DOHH2 (cell line): Measurements from ENCODE around the gene SH3RF2.
"Not testable (repeated sequence)": the region's sequence is repeated elsewhere in the genome, so short reads cannot be mapped to it uniquely, and the experiment has no call there.

Experiments
- H3F3A ChIP-seq: fragments of 200-600 bp; sonication (generic), shearing (Covaris generic); 2 replicates; pipeline ENCODE4 v1.6.0; 2016; ENCODE audit warnings: antibody characterized with exemption, mild to moderate bottlenecking; ENCODE audit not compliant: control insufficient read depth, insufficient read depth
- H3K27ac ChIP-seq: fragments of 200-600 bp; sonication (generic); 2 replicates; pipeline ENCODE4 v1.5.1; 2014; ENCODE audit warnings: low read depth, mild to moderate bottlenecking, low read length, moderate library complexity
- H3K27me3 ChIP-seq: fragments of 200-600 bp; sonication (generic); 2 replicates; pipeline ENCODE4 v1.6.1; 2014; ENCODE audit warnings: mild to moderate bottlenecking, low read length, mixed read lengths; ENCODE audit not compliant: control insufficient read depth
- H3K36me3 ChIP-seq: fragments of 200-600 bp; sonication (generic); 2 replicates; pipeline ENCODE4 v1.6.1; 2014; ENCODE audit warnings: mild to moderate bottlenecking, low read length, moderate library complexity, mixed read lengths; ENCODE audit not compliant: control insufficient read depth
- H3K4me1 ChIP-seq: fragments of 200-600 bp; sonication (generic); 2 replicates; pipeline ENCODE4 v1.6.1; 2014; ENCODE audit warnings: mild to moderate bottlenecking, low read length, mixed read lengths; ENCODE audit not compliant: control insufficient read depth
- H3K4me2 ChIP-seq: fragments of 200-600 bp; sonication (generic); 2 replicates; pipeline ENCODE4 v1.6.0; 2014; ENCODE audit warnings: mild to moderate bottlenecking, low read length, moderate library complexity
- H3K4me3 ChIP-seq: fragments of 200-600 bp; sonication (generic); 2 replicates; pipeline ENCODE4 v1.5.1; 2014; ENCODE audit warnings: mild to moderate bottlenecking, low read length, mixed read lengths
- H3K79me2 ChIP-seq: fragments of 200-600 bp; sonication (generic); 2 replicates; pipeline ENCODE4 v1.6.1; 2014; ENCODE audit warnings: mild to moderate bottlenecking, low read length, mixed read lengths; ENCODE audit not compliant: control insufficient read depth
- H3K9me2 ChIP-seq: fragments of 200-600 bp; sonication (generic); replicated peaks from 2 replicates; pipeline ENCODE4 v1.6.1; 2014; ENCODE audit warnings: mild to moderate bottlenecking, low read length, mixed read lengths; ENCODE audit not compliant: control insufficient read depth
- H3K9me3 ChIP-seq: fragments of 200-600 bp; sonication (generic); 2 replicates; pipeline ENCODE4 v1.6.1; 2014; ENCODE audit warnings: antibody characterized with exemption, low read length, mixed read lengths; ENCODE audit not compliant: control insufficient read depth, insufficient read depth
- H4K20me1 ChIP-seq: fragments of 200-600 bp; sonication (generic); 2 replicates; pipeline ENCODE4 v1.6.0; 2014; ENCODE audit warnings: low read depth, mild to moderate bottlenecking, antibody characterized with exemption, low read length, moderate library complexity; ENCODE audit not compliant: control insufficient read depth, insufficient read depth
- EZH2phosphoT487 ChIP-seq: fragments of 200-600 bp; sonication (generic); IDR thresholded peaks from 2 replicates; pipeline ENCODE4 v1.6.1; 2017; ENCODE audit warnings: borderline replicate concordance, mild to moderate bottlenecking, antibody characterized with exemption, low read length, moderate library complexity, mixed read lengths
- TF ChIP-seq, protein P1 (sequence below): fragments of 200-600 bp; sonication (generic); IDR thresholded peaks from one replicate; pipeline ENCODE4 v1.5.1; 2014; ENCODE audit warnings: antibody characterized with exemption, mild to moderate bottlenecking, low read depth, low read length; ENCODE audit not compliant: poor library complexity, severe bottlenecking

SH3RF2 gene

DNA sequence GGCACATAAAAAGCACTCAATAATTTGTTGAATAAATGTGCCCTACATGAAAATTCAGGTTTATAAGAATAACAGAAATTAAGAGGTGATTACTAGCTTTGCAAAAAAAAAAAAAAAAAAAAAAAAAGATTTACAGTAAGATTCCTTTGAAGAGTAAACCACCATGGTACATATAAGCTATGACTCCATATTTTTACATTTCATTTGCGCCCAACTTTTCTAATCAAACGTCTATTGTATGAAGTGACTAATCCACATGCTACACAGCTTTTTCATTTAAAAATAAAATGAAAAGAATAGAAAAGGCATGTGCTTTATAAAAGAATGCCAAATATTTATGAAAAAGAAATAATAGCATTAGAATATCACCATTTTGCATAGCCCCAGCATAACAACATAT lies 169.1 kb downstream of the SH3RF2 start, which contains the start of gene PLAC8L1:
TSS of gene PLAC8L1 (minus strand) at position 101 of the 400 bp plus-strand sequence. CDS start 1,266 bp downstream, outside the sequence.
- no peak within 1 kb of the TSS for H3K4me3 ChIP-seq
- H3K9me3 ChIP-seq, result no peaks in the 10 kb centered on the region
- no peaks in the 10 kb centered on the region; the same call in 1 of the 2 replicates for H4K20me1 ChIP-seq
- H3K4me2 ChIP-seq, result no peak within 1 kb of the TSS
- H3K9me2 ChIP-seq, result no peaks in the 10 kb centered on the region
- H3K36me3 ChIP-seq, result peaks cover 3% of the 10 kb centered on the region; the same call in 1 of the 2 replicates
- TF ChIP-seq EZH2phosphoT487, result no peak
- TF ChIP-seq, protein P1, sequence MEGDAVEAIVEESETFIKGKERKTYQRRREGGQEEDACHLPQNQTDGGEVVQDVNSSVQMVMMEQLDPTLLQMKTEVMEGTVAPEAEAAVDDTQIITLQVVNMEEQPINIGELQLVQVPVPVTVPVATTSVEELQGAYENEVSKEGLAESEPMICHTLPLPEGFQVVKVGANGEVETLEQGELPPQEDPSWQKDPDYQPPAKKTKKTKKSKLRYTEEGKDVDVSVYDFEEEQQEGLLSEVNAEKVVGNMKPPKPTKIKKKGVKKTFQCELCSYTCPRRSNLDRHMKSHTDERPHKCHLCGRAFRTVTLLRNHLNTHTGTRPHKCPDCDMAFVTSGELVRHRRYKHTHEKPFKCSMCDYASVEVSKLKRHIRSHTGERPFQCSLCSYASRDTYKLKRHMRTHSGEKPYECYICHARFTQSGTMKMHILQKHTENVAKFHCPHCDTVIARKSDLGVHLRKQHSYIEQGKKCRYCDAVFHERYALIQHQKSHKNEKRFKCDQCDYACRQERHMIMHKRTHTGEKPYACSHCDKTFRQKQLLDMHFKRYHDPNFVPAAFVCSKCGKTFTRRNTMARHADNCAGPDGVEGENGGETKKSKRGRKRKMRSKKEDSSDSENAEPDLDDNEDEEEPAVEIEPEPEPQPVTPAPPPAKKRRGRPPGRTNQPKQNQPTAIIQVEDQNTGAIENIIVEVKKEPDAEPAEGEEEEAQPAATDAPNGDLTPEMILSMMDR, result no peak
- no peak within 1 kb of the TSS for H3K27ac ChIP-seq
- H3K27me3 ChIP-seq, result no peaks in the 10 kb centered on the region
- peaks cover 14% of the 10 kb centered on the region for H3F3A ChIP-seq
- H3K4me1 ChIP-seq, result peaks cover 41% of the 10 kb centered on the region
- H3K79me2 ChIP-seq, result no peaks in the 10 kb centered on the region

DNA sequence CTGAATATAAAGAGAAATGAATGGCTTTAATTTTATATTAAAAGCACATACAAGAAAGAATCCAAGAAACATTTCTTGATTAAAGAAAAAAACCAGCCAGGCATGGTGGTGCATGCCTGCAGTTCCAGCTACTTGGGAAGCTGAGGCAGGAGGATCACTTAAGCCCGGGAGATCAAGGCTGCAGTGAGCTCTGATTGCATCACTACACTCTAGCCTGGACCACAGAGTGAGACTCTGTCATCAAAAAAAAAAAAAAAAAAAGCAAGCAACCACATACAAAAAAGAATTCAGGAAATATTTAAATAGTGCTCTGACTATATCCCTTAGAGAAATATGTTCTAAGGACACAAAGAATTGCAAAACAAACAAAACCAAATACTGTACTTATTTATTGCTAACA lies 171.5 kb downstream of the SH3RF2 start:
- Histone ChIP-seq H3K79me2 (no peaks in the 10 kb centered on the region), H3K36me3 (peaks cover 11% of the 10 kb centered on the region), H4K20me1 (no peaks in the 10 kb centered on the region; the same call in 1 of the 2 replicates), H3K4me2 (peak overlapping the region; percentile 53), H3K9me3 (no peaks in the 10 kb centered on the region), H3K9me2 (no peaks in the 10 kb centered on the region), H3F3A (peaks cover 17% of the 10 kb centered on the region), H3K27ac (peak overlapping the region; percentile 30), H3K4me1 (peaks cover 61% of the 10 kb centered on the region), H3K27me3 (no peaks in the 10 kb centered on the region), H3K4me3 (peak overlapping the region; percentile 35)
- TF ChIP-seq, protein P1, result no peak
- no peak for TF ChIP-seq EZH2phosphoT487

DNA sequence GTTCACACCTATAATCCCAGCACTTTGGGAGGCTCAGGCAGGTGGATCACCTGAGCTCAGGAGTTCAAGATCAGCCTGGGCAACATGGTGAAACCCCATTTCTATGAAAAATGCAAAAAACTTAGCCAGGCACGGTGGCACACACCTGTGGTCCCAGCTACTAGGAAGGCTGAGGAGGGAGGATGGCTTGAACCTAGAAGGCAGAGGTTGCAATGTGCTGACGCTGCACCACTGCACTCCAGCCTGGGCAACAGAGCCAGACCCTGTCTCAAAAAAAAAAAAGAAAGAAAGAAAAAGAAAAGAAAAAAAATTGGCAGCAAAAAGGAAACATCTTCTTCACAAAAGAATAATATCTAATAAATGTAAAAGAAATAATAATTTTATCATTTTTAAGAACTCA lies 172.5 kb downstream of the SH3RF2 start:
- H3F3A ChIP-seq, result peaks cover 17% of the 10 kb centered on the region
- not testable (repeated sequence) for H3K27ac ChIP-seq, H3K9me2 ChIP-seq, H3K4me3 ChIP-seq, H4K20me1 ChIP-seq, H3K9me3 ChIP-seq, H3K79me2 ChIP-seq, H3K27me3 ChIP-seq
- peaks cover 20% of the 10 kb centered on the region for H3K36me3 ChIP-seq
- H3K4me1 ChIP-seq, result peaks cover 64% of the 10 kb centered on the region
- 0 out of 2 replicates have a peak overlapping the region, but pooled peaks have one; percentile 53 for H3K4me2 ChIP-seq

DNA sequence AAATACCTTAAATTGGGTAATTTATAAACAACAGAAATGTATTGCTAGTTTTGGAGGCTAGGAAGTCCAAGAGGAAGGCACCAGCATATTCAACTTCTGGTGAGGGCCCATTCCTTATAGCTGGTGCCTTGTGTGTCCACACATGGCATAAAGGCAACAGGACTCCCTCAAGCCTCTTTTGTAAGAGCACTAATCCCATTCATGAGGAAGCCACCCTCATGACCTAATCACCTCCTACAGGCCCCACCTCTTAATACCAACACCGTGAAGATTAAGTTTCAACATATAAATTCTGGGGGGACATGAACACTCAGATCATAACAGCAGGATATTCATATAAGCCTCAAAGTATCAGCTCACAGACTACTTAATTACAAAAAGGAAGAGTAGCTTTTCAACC lies 173.0 kb downstream of the SH3RF2 start:
- no peaks in the 10 kb centered on the region for H3K79me2 ChIP-seq
- peaks cover 25% of the 10 kb centered on the region for H3K36me3 ChIP-seq
- TF ChIP-seq, protein P1, result no peak
- TF ChIP-seq EZH2phosphoT487, result no peak
- no peaks in the 10 kb centered on the region for H3K9me2 ChIP-seq
- no peak overlapping the region for H3K4me2 ChIP-seq
- H3K4me3 ChIP-seq, result no peak overlapping the region
- no peaks in the 10 kb centered on the region for H3K27me3 ChIP-seq
- no peaks in the 10 kb centered on the region; the same call in 1 of the 2 replicates for H4K20me1 ChIP-seq
- H3F3A ChIP-seq, result peaks cover 17% of the 10 kb centered on the region
- H3K4me1 ChIP-seq, result peaks cover 64% of the 10 kb centered on the region
- no peak overlapping the region for H3K27ac ChIP-seq
- no peaks in the 10 kb centered on the region for H3K9me3 ChIP-seq
